Peyer's patch (tissue), 4 donors: ENCODE results near the gene CAPRIN1.

ENCODE experiments used
- POLR2A ChIP-seq, 2 donors: fragments of 450-650 bp; IDR thresholded peaks; one replicate each; pipeline ENCODE4 v1.5.1; 2017; ENCODE audit warnings: antibody characterized with exemption in 2 of 2, mild to moderate bottlenecking in 2 of 2, moderate library complexity in 2 of 2
- TF ChIP-seq, protein P1 (sequence below), 6 experiments: fragments of 450-650 bp in 4 of 6; fragments of 200-600 bp in 2 of 6; sonication (generic) in 1 of 6; IDR thresholded peaks; one replicate each; pipeline ENCODE4 v1.5.1; 2017 to 2019; ENCODE audit warnings: antibody characterized with exemption in 6 of 6, mild to moderate bottlenecking in 3 of 6, moderate library complexity in 1 of 6

DNA sequence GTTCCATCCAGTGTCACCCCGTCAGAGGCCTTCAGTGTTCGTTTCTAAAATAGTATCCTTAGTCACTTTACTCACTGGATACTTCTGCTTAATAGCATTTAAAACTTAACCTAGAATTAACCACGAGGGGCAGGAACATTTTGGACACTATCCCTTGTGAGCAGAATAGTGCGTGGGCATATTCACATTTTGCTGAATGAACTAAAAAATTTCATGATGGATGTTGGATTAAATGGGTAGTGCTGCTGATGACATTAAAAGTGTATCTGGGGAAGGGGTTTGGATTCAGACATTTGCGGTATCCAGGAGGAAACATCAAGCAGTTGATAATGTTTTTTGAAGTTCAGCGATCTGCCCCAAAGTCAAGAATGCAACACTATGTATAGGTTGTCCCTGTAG lies 53.1 kb downstream of the CAPRIN1 start:
- TF ChIP-seq POLR2A (IDR thresholded peaks at IDR 0.05), result no peak
- TF ChIP-seq, protein P1, sequence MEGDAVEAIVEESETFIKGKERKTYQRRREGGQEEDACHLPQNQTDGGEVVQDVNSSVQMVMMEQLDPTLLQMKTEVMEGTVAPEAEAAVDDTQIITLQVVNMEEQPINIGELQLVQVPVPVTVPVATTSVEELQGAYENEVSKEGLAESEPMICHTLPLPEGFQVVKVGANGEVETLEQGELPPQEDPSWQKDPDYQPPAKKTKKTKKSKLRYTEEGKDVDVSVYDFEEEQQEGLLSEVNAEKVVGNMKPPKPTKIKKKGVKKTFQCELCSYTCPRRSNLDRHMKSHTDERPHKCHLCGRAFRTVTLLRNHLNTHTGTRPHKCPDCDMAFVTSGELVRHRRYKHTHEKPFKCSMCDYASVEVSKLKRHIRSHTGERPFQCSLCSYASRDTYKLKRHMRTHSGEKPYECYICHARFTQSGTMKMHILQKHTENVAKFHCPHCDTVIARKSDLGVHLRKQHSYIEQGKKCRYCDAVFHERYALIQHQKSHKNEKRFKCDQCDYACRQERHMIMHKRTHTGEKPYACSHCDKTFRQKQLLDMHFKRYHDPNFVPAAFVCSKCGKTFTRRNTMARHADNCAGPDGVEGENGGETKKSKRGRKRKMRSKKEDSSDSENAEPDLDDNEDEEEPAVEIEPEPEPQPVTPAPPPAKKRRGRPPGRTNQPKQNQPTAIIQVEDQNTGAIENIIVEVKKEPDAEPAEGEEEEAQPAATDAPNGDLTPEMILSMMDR (IDR thresholded peaks at IDR 0.05), result no peak
